HEK293 (cell line): ENCODE measurements around the gene MYBBP1A.
"Not testable (repeated sequence)": the region's sequence is repeated elsewhere in the genome, so short reads cannot be mapped to it uniquely, and the experiment has no call there.

Source experiments
- CTCF ChIA-PET: fragments of 350-600 bp; formaldehyde crosslinking; extraction: SDS; loops from one replicate; lab custom pipeline; 2021; ENCODE audit warnings: antibody characterized with exemption; lab: Yijun Ruan, JAX
- POLR2A ChIA-PET: fragments of 300-600 bp; formaldehyde crosslinking; extraction: SDS; loops from one replicate; lab custom pipeline; 2020; ENCODE audit warnings: antibody characterized with exemption, inconsistent platforms; lab: Yijun Ruan, JAX
- H3K27ac ChIP-seq: fragments of 200-500 bp; sonication (Bioruptor generic); 2 replicates; pipeline ENCODE4 v1.5.1; 2014; ENCODE audit warnings: low read depth, low read length, control low read depth, inconsistent platforms; ENCODE audit errors: extremely low read depth
- H3K36me3 ChIP-seq, 2 experiments: fragments of 200-500 bp in 1 of 2; sonication (Bioruptor generic) in 1 of 2; 1 replicate in 1 of 2; 2 replicates in 1 of 2; pipeline ENCODE4 v1.5.1; 2014 to 2017; ENCODE audit warnings: inconsistent platforms in 2 of 2, low read length in 2 of 2; ENCODE audit not compliant: control insufficient read depth in 2 of 2, insufficient read depth in 1 of 2
- H3K4me1 ChIP-seq: fragments of 200-500 bp; sonication (Bioruptor generic); 2 replicates; pipeline ENCODE4 v1.5.1; 2014; ENCODE audit warnings: mild to moderate bottlenecking, low read length, inconsistent platforms; ENCODE audit not compliant: control insufficient read depth, insufficient read depth
- H3K4me3 ChIP-seq: 2 replicates; pipeline ENCODE4 v1.5.1; 2011; ENCODE audit warnings: low read depth, mild to moderate bottlenecking, control low read depth, low read length, moderate library complexity
- H3K9me3 ChIP-seq: fragments of 200-500 bp; sonication (Bioruptor generic); 2 replicates; pipeline ENCODE4 v1.5.1; 2014; ENCODE audit warnings: low read depth, low read length, inconsistent platforms; ENCODE audit not compliant: control insufficient read depth, insufficient read depth
- HOXC10 ChIP-seq: sonication (generic); formaldehyde crosslinking; IDR thresholded peaks from 2 replicates; pipeline ENCODE4 v1.8.1; 2023; ENCODE audit warnings: mild to moderate bottlenecking, missing genetic modification reagents
- ZNF248 ChIP-seq: fragments of 450-650 bp; formaldehyde crosslinking; IDR thresholded peaks from 2 replicates; pipeline ENCODE4 v1.5.1; 2017; ENCODE audit warnings: missing biosample characterization, missing genetic modification characterization
- TF ChIP-seq, protein P1 (sequence below): fragments of 450-650 bp; formaldehyde crosslinking; IDR thresholded peaks from 2 replicates; pipeline ENCODE4 v1.5.1; 2016; ENCODE audit warnings: missing biosample characterization, missing genetic modification characterization
- TF ChIP-seq, protein P2 (sequence below): fragments of 450-650 bp; formaldehyde crosslinking; IDR thresholded peaks from 2 replicates; pipeline ENCODE4 v1.5.1; 2016; ENCODE audit warnings: missing biosample characterization, missing genetic modification characterization
- TF ChIP-seq, protein P3 (sequence below): fragments of 450-650 bp; formaldehyde crosslinking; IDR thresholded peaks from 2 replicates; pipeline ENCODE4 v1.5.1; 2016; ENCODE audit warnings: missing biosample characterization, missing genetic modification characterization
- TF ChIP-seq, protein P4 (sequence below): fragments of 450-650 bp; formaldehyde crosslinking; conservative IDR thresholded peaks from 2 replicates; pipeline ENCODE4 v1.5.1; 2016; ENCODE audit warnings: low read depth, missing biosample characterization, missing genetic modification characterization

Gene MYBBP1A

DNA sequence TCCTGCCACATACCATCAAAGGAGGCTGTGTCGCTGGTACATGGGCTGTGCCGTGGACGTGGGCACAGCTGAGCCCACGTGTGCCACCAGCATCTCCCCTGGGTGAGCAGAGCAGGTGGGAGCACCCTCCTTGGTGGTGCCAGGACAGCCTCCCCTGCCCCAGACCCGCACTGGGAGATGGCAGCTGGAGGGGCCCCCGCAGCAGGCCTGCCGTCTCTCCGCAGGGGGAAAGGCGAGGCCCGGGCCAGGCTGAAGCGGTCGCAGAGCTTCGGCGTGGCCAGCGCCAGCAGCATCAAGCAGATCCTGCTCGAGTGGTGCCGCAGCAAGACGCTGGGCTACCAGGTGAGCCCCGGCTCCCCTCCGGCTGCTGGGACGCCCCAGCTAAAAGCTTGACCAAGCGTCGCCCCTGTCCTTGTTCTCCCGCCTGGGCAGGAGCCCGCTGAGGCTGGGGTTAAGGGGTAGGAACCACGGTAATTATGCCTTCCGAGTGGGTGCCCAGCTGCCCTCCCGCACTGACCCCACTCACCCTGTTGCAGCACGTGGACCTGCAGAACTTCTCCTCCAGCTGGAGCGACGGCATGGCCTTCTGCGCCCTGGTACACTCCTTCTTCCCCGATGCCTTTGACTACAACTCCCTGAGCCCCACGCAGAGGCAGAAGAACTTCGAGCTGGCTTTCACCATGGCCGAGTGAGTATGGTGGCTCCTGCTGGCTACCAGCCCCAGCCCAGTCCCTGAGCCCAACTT is 41.6 kb upstream of the MYBBP1A start:
- CTCF ChIA-PET = interaction anchor here (0.6 to 3.2 kb wide), 3 partner anchors 28 to 317 kb away, joined by 3 to 13 read pairs (median 4); no protein-coding TSS in a partner anchor
- H3K4me3 ChIP-seq = no peak overlapping the region
- no peaks in the 10 kb centered on the region for H3K36me3 ChIP-seq
- peaks cover 17% of the 10 kb centered on the region for H3K4me1 ChIP-seq
- no peak overlapping the region for H3K27ac ChIP-seq
- TF ChIP-seq ZNF248 (no peak), HOXC10 (no peak)
- TF ChIP-seq, protein P1, sequence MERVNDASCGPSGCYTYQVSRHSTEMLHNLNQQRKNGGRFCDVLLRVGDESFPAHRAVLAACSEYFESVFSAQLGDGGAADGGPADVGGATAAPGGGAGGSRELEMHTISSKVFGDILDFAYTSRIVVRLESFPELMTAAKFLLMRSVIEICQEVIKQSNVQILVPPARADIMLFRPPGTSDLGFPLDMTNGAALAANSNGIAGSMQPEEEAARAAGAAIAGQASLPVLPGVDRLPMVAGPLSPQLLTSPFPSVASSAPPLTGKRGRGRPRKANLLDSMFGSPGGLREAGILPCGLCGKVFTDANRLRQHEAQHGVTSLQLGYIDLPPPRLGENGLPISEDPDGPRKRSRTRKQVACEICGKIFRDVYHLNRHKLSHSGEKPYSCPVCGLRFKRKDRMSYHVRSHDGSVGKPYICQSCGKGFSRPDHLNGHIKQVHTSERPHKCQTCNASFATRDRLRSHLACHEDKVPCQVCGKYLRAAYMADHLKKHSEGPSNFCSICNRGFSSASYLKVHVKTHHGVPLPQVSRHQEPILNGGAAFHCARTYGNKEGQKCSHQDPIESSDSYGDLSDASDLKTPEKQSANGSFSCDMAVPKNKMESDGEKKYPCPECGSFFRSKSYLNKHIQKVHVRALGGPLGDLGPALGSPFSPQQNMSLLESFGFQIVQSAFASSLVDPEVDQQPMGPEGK (tag by site-specific recombination) = no peak
- TF ChIP-seq, all 188 proteins: peak for 0
- no peaks in the 10 kb centered on the region for H3K9me3 ChIP-seq
- POLR2A ChIA-PET = interaction anchor here (1.5 kb wide), 1 partner anchor 10 kb away, joined by 3 read pairs; no protein-coding TSS in a partner anchor

DNA sequence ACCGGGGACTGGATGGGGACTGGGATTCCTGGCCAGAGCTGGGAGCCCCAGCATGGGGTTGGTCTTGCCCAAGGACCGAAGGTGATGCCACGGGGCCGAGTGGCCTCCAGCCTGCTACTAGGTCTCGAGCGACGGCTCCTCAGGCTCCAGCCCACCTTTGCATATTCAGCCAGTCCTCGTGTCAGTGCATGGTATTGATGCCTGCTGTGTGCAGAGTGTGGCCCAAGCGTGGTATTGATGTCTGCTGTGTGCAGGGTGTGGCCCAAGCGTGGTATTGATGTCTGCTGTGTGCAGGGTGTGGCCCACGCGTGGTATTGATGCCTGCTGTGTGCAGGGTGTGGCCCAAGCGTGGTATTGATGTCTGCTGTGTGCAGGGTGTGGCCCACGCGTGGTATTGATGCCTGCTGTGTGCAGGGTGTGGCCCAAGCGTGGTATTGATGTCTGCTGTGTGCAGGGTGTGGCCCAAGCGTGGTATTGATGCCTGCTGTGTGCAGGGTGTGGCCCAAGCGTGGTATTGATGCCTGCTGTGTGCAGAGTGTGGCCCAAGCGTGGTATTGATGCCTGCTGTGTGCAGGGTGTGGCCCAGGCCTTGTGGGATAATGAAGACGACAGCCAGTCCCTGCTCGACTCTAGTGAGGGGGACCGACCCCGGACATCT is 40.6 kb upstream of the MYBBP1A start:
- not testable (repeated sequence) for H3K36me3 ChIP-seq, H3K9me3 ChIP-seq, H3K27ac ChIP-seq, H3K4me3 ChIP-seq
- peaks cover 17% of the 10 kb centered on the region for H3K4me1 ChIP-seq
- ChIA-PET POLR2A (interaction anchor here (1.5 kb wide), 1 partner anchor 9 kb away, joined by 3 read pairs; no protein-coding TSS in a partner anchor), CTCF (interaction anchor here (1.2 to 3.2 kb wide), 2 partner anchors 29 to 36 kb away, joined by 6 to 13 read pairs; no protein-coding TSS in a partner anchor)

DNA sequence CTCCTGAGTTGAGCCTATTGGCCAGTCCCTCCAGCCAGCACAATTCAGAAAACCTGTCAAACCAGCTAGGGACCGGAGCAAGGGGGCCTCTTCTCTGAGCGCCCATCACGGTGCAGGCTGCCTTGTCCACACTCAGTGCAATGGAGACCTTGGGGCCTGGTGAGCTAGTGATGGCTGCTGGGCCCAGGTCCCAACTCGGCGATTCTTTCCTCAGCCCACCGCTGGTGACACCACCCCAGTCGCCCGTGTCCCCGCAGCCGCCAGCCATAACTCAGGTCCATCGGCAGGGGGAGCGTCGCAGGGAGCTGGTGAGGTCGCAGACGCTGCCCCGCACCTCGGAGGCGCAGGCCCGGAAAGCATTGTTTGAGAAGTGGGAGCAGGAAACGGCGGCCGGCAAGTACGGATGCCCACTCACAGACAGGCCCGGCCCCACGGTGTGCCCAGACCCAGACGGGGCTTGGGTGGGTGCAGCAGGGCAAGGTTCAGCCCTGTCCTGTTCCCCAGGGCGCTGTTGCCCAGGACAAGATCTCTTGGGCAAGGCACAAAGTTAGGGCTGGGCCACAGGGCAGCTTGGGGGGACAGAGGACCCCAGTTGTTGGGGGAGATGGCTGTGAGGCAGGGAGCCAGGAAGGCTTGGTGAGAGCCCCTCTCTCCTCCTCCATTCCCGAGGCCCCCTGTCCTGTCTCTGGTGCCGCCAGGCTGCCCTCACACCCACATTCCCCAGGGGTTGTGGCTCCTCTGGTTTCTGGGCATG is 39.9 kb upstream of the MYBBP1A start:
- CTCF ChIA-PET = interaction anchor here (0.6 to 1.2 kb wide), 4 partner anchors 28 to 37 kb away, joined by 3 to 6 read pairs (median 3); no protein-coding TSS in a partner anchor
- no peak overlapping the region for H3K27ac ChIP-seq

More for the DNA sequence above, 39.9 kb upstream of the MYBBP1A start:
- peaks cover 11% of the 10 kb centered on the region for H3K4me1 ChIP-seq
- TF ChIP-seq, protein P2, sequence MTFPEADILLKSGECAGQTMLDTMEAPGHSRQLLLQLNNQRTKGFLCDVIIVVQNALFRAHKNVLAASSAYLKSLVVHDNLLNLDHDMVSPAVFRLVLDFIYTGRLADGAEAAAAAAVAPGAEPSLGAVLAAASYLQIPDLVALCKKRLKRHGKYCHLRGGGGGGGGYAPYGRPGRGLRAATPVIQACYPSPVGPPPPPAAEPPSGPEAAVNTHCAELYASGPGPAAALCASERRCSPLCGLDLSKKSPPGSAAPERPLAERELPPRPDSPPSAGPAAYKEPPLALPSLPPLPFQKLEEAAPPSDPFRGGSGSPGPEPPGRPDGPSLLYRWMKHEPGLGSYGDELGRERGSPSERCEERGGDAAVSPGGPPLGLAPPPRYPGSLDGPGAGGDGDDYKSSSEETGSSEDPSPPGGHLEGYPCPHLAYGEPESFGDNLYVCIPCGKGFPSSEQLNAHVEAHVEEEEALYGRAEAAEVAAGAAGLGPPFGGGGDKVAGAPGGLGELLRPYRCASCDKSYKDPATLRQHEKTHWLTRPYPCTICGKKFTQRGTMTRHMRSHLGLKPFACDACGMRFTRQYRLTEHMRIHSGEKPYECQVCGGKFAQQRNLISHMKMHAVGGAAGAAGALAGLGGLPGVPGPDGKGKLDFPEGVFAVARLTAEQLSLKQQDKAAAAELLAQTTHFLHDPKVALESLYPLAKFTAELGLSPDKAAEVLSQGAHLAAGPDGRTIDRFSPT (tag by site-specific recombination) = 0 out of 2 replicates have a peak, but pooled peaks have one; percentile 19
- TF ChIP-seq, protein P3, sequence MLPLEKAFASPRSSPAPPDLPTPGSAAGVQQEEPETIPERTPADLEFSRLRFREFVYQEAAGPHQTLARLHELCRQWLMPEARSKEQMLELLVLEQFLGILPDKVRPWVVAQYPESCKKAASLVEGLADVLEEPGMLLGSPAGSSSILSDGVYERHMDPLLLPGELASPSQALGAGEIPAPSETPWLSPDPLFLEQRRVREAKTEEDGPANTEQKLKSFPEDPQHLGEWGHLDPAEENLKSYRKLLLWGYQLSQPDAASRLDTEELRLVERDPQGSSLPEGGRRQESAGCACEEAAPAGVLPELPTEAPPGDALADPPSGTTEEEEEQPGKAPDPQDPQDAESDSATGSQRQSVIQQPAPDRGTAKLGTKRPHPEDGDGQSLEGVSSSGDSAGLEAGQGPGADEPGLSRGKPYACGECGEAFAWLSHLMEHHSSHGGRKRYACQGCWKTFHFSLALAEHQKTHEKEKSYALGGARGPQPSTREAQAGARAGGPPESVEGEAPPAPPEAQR (tag by site-specific recombination) = no peak
- TF ChIP-seq, protein P4, sequence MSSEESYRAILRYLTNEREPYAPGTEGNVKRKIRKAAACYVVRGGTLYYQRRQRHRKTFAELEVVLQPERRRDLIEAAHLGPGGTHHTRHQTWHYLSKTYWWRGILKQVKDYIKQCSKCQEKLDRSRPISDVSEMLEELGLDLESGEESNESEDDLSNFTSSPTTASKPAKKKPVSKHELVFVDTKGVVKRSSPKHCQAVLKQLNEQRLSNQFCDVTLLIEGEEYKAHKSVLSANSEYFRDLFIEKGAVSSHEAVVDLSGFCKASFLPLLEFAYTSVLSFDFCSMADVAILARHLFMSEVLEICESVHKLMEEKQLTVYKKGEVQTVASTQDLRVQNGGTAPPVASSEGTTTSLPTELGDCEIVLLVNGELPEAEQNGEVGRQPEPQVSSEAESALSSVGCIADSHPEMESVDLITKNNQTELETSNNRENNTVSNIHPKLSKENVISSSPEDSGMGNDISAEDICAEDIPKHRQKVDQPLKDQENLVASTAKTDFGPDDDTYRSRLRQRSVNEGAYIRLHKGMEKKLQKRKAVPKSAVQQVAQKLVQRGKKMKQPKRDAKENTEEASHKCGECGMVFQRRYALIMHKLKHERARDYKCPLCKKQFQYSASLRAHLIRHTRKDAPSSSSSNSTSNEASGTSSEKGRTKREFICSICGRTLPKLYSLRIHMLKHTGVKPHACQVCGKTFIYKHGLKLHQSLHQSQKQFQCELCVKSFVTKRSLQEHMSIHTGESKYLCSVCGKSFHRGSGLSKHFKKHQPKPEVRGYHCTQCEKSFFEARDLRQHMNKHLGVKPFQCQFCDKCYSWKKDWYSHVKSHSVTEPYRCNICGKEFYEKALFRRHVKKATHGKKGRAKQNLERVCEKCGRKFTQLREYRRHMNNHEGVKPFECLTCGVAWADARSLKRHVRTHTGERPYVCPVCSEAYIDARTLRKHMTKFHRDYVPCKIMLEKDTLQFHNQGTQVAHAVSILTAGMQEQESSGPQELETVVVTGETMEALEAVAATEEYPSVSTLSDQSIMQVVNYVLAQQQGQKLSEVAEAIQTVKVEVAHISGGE (tag by site-specific recombination) = no peak
- TF ChIP-seq, all 188 proteins: peak for 1
- POLR2A ChIA-PET = no interaction called here
- no peaks in the 10 kb centered on the region for H3K9me3 ChIP-seq
- no peak overlapping the region for H3K4me3 ChIP-seq
- H3K36me3 ChIP-seq = no peaks in the 10 kb centered on the region
